IMR-90 (cell line): ENCODE data around the gene FADD. TPM values are rescaled to one million over a fixed set of nuclear protein-coding genes. Genes with fewer than 3 reads are reported as not detected.

Source experiments
- ATAC-seq: fragments of 200-7000 bp; cut with Tn5 transposase; 2 replicates; pipeline ENCODE4 v1.9.1; 2020; ENCODE audit warnings: low read depth, mild to moderate bottlenecking, moderate library complexity
- BruUV-seq: library from RNA; stranded (reverse); fragments of 400-500 nt; replicated peaks from 2 replicates; lab custom pipeline; 2021; lab: Mats Ljungman, UMichigan
- CTCF ChIA-PET: fragments of 300-600 bp; formaldehyde crosslinking; extraction: SDS; loops from one replicate; lab custom pipeline; 2021; ENCODE audit warnings: antibody characterized with exemption; lab: Yijun Ruan, JAX
- POLR2A ChIA-PET: fragments of 300-600 bp; sonication (Branson Sonifier 250); formaldehyde crosslinking; loops from one replicate; lab custom pipeline; 2022; ENCODE audit warnings: antibody characterized with exemption; ENCODE audit not compliant: unreplicated experiment; lab: Charles Lee
- DNase-seq: peaks from one replicate; pipeline ENCODE4 v3.0.0; 2013
- H2AFZ ChIP-seq: replicated peaks from 2 replicates; pipeline ENCODE3; 2013; ENCODE audit warnings: low read length, mild to moderate bottlenecking; ENCODE audit not compliant: poor library complexity
- H2AK5ac ChIP-seq: 2 replicates; pipeline ENCODE4 v1.6.1; 2013; ENCODE audit warnings: low read depth, low read length, inconsistent platforms
- H2AK9ac ChIP-seq: replicated peaks from 2 replicates; pipeline ENCODE3; 2013; ENCODE audit warnings: mild to moderate bottlenecking, low read depth, low read length, moderate library complexity; ENCODE audit not compliant: poor library complexity
- H2BK120ac ChIP-seq: 2 replicates; pipeline ENCODE4 v1.6.1; 2013; ENCODE audit warnings: low read depth, low read length, inconsistent platforms
- H2BK15ac ChIP-seq: 3 replicates; pipeline ENCODE4 v1.6.1; 2013; ENCODE audit warnings: low read depth, low read length, inconsistent platforms
- H2BK20ac ChIP-seq: 2 replicates; pipeline ENCODE4 v1.6.1; 2013; ENCODE audit warnings: low read depth, mild to moderate bottlenecking, inconsistent platforms, low read length, moderate library complexity
- H2BK5ac ChIP-seq: 2 replicates; pipeline ENCODE4 v1.6.1; 2013; ENCODE audit warnings: mild to moderate bottlenecking, low read depth, low read length, inconsistent platforms; ENCODE audit not compliant: poor library complexity, severe bottlenecking
- H3K14ac ChIP-seq: replicated peaks from 2 replicates; pipeline ENCODE4 v1.6.1; 2013; ENCODE audit warnings: low read depth, low read length, inconsistent platforms
- H3K18ac ChIP-seq: 2 replicates; pipeline ENCODE4 v1.6.1; 2013; ENCODE audit warnings: low read depth, low read length, control low read depth
- H3K23ac ChIP-seq: 2 replicates; pipeline ENCODE4 v1.6.1; 2013; ENCODE audit warnings: low read depth, low read length, inconsistent platforms
- H3K27ac ChIP-seq: 2 replicates; pipeline ENCODE4 v1.5.1; 2013; ENCODE audit warnings: mild to moderate bottlenecking, control low read depth, low read length; ENCODE audit not compliant: insufficient read depth
- H3K27me3 ChIP-seq: 2 replicates; pipeline ENCODE4 v1.6.1; 2013; ENCODE audit warnings: low read length; ENCODE audit not compliant: control insufficient read depth, insufficient read depth
- H3K36me3 ChIP-seq: 2 replicates; pipeline ENCODE4 v1.6.1; 2013; ENCODE audit warnings: low read length, mixed read lengths; ENCODE audit not compliant: control insufficient read depth, insufficient read depth
- H3K4ac ChIP-seq: 2 replicates; pipeline ENCODE4 v1.6.1; 2013; ENCODE audit warnings: low read depth, low read length, inconsistent platforms
- H3K4me1 ChIP-seq: 2 replicates; pipeline ENCODE4 v1.6.1; 2013; ENCODE audit warnings: low read length, mixed read lengths; ENCODE audit not compliant: control insufficient read depth, insufficient read depth
- H3K4me2 ChIP-seq: 2 replicates; pipeline ENCODE4 v1.6.1; 2013; ENCODE audit warnings: low read depth, mild to moderate bottlenecking, control low read depth, low read length, moderate library complexity
- H3K4me3 ChIP-seq: 2 replicates; pipeline ENCODE4 v1.5.1; 2013; ENCODE audit warnings: low read depth, mild to moderate bottlenecking, control low read depth, low read length, moderate library complexity; ENCODE audit not compliant: insufficient read depth
- H3K56ac ChIP-seq: 2 replicates; pipeline ENCODE4 v1.6.1; 2013; ENCODE audit warnings: low read length, inconsistent platforms; ENCODE audit not compliant: insufficient read depth; ENCODE audit errors: extremely low read depth
- H3K79me1 ChIP-seq, 2 experiments: 2 replicates each; pipeline ENCODE4 v1.6.1; 2013; ENCODE audit warnings: low read length in 2 of 2, inconsistent platforms in 1 of 2, low read depth in 1 of 2
- H3K9ac ChIP-seq: 2 replicates; pipeline ENCODE4 v1.6.1; 2013; ENCODE audit warnings: low read depth, low read length, control low read depth
- H3K9me1 ChIP-seq: 2 replicates; pipeline ENCODE4 v1.6.1; 2013; ENCODE audit warnings: low read length, inconsistent platforms; ENCODE audit not compliant: insufficient read depth
- H3K9me3 ChIP-seq: 2 replicates; pipeline ENCODE4 v1.6.1; 2013; ENCODE audit warnings: low read length; ENCODE audit not compliant: control insufficient read depth, insufficient read depth
- H4K20me1 ChIP-seq: 2 replicates; pipeline ENCODE4 v1.6.1; 2013; ENCODE audit warnings: low read length, inconsistent platforms; ENCODE audit not compliant: insufficient read depth
- H4K5ac ChIP-seq: 2 replicates; pipeline ENCODE4 v1.6.1; 2013; ENCODE audit warnings: mild to moderate bottlenecking, low read depth, low read length, control low read depth
- H4K8ac ChIP-seq, 2 experiments: 2 replicates each; pipeline ENCODE4 v1.6.1; 2013; ENCODE audit warnings: low read depth in 2 of 2, low read length in 2 of 2, control low read depth in 1 of 2, inconsistent platforms in 1 of 2
- H4K91ac ChIP-seq: 2 replicates; pipeline ENCODE4 v1.6.1; 2013; ENCODE audit warnings: low read depth, low read length, inconsistent platforms; ENCODE audit not compliant: insufficient read depth
- WGBS, 2 experiments: methylation state at CpG; one replicate each; pipeline versions ENCODE4 v1.1.5 to v1.1.7; 2013; ENCODE audit warnings: missing lambda C conversion rate in 2 of 2; ENCODE audit not compliant: insufficient read length in 1 of 2; ENCODE audit errors: extremely low coverage in 2 of 2; 5-methylcytosine and 5-hydroxymethylcytosine counted together
- dilution Hi-C: fragments of 300-500 bp; cut with HindIII; formaldehyde crosslinking; loops from one replicate; pipeline ENCODE4 v1.14.3; 2018; ENCODE audit warnings: low sequenced_read_pairs; ENCODE audit not compliant: unreplicated experiment
- in situ Hi-C: fragments of 300-500 bp; cut with MboI; formaldehyde crosslinking; loops from 3 replicates; pipeline ENCODE4 v1.14.3; 2019; ENCODE audit warnings: low sequenced_read_pairs, inconsistent platforms, mixed read lengths
- intact Hi-C: fragments of 100-400 bp; cut with micrococcal nuclease; formaldehyde crosslinking; loops from 2 replicates; pipeline ENCODE4 v1.10.0; 2022
- polyA plus RNA-seq, 3 experiments: library from polyadenylated mRNA; depleted of rRNA; stranded (reverse); fragments of >200 nt; gene quantifications; 2 replicates each; pipeline ENCODE4 v1.2.3, GENCODE V29; 2012; ENCODE audit warnings: low replicate concordance in 1 of 3
- total RNA-seq: library from RNA; depleted of rRNA; stranded (reverse); fragments of >200 nt; gene quantifications from 2 replicates; pipeline ENCODE4 v1.2.3, GENCODE V29; 2012
- TF ChIP-seq, protein P1 (sequence below): conservative IDR thresholded peaks from 2 replicates; pipeline ENCODE4 v1.5.1; 2012; ENCODE audit warnings: mild to moderate bottlenecking, low read depth, low read length, improper control_type of control experiment

Gene FADD
- total and polyA plus RNA-seq, 2 of the 4 experiments (the other 2 are of a cell fraction) = 38.1 to 44.4 TPM

DNA sequence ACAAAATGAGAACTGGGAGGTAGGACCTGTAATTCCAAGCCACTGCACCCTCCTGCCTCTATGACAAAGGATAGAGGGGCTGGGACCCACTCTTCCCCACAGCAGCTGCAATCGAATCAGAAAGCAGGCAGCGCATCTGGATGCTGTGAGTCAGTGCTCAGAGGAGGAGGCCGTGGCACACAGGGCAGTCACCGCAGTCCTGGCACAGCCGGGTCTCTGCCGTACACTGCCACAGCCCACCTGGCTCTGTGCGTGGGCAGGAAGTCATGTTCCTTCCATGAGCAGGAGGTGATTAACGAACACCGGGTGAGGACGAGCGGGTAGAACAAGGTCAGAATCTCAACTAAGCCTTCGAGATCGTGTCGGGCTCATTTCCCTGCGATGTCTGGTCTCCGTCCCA lies 37.2 kb downstream of the FADD start:
- Histone ChIP-seq H2AK9ac (no peak overlapping the region), H2BK120ac (no peak overlapping the region), H2BK5ac (no peak overlapping the region), H3K9me3 (no peaks in the 10 kb centered on the region), H3K4me2 (no peak overlapping the region), H3K27me3 (peaks cover 27% of the 10 kb centered on the region), H2BK20ac (no peak overlapping the region), H4K91ac (no peak overlapping the region), H2AK5ac (0 out of 2 replicates have a peak overlapping the region, but pooled peaks have one; percentile 20), H2BK15ac (no peak overlapping the region), H3K27ac (no peak overlapping the region), H3K9me1 (0 out of 2 replicates have a peak, but pooled peaks cover 4% of the 10 kb centered on the region), H3K79me1 (no peaks in the 10 kb centered on the region), H4K5ac (no peak overlapping the region), H3K18ac (no peak overlapping the region), H3K4me1 (peaks cover 9% of the 10 kb centered on the region), H3K14ac (no peak overlapping the region), H4K20me1 (no peaks in the 10 kb centered on the region; the same call in 1 of the 2 replicates), H3K36me3 (no peaks in the 10 kb centered on the region), H3K23ac (no peak overlapping the region), H3K56ac (no peak overlapping the region), H3K4ac (no peak overlapping the region), H4K8ac (no peak overlapping the region), H2AFZ (no peak overlapping the region), H3K4me3 (no peak overlapping the region), H3K9ac (no peak overlapping the region)
- ChIA-PET POLR2A (no interaction called here), CTCF (interaction anchor here (0.6 kb wide), 2 partner anchors 67 to 1836 kb away, joined by 4 to 6 read pairs; no protein-coding TSS in a partner anchor)
- DNase-seq = no peak
- in situ Hi-C loops = no loop called here
- dilution Hi-C loops = no loop called here
- no TSS peak for BruUV-seq
- intact Hi-C loops = no loop called here
- ATAC-seq = no peak
- TF ChIP-seq, protein P1, sequence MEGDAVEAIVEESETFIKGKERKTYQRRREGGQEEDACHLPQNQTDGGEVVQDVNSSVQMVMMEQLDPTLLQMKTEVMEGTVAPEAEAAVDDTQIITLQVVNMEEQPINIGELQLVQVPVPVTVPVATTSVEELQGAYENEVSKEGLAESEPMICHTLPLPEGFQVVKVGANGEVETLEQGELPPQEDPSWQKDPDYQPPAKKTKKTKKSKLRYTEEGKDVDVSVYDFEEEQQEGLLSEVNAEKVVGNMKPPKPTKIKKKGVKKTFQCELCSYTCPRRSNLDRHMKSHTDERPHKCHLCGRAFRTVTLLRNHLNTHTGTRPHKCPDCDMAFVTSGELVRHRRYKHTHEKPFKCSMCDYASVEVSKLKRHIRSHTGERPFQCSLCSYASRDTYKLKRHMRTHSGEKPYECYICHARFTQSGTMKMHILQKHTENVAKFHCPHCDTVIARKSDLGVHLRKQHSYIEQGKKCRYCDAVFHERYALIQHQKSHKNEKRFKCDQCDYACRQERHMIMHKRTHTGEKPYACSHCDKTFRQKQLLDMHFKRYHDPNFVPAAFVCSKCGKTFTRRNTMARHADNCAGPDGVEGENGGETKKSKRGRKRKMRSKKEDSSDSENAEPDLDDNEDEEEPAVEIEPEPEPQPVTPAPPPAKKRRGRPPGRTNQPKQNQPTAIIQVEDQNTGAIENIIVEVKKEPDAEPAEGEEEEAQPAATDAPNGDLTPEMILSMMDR = no peak
- 83% methylated on average over 14 of the region's 16 CpGs; no CpG with 5 or more reads in 1 of the 2 experiments for WGBS, 2 experiments
